ENCODE results near the gene CRYGC.

DNA sequence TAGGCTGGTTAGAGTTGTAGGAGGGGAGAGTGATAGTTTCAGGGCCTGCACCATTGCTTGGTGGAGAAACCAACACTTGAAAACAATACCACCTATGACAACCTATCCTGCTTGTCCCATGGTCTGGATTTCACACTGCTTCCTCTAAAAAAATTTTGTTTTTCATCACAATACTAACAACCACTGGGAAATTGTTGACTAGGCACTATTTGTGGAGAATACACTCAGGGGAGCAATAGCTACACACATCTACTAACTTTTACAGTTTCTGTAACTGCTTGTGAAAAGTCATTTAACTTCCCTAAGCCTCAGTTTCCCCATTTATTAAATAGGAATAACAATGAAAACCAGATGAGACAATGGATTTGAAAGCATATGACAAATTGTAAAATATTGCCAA, 20.5 kb upstream of the CRYGC start:
- TF ChIP-seq, protein P1, sequence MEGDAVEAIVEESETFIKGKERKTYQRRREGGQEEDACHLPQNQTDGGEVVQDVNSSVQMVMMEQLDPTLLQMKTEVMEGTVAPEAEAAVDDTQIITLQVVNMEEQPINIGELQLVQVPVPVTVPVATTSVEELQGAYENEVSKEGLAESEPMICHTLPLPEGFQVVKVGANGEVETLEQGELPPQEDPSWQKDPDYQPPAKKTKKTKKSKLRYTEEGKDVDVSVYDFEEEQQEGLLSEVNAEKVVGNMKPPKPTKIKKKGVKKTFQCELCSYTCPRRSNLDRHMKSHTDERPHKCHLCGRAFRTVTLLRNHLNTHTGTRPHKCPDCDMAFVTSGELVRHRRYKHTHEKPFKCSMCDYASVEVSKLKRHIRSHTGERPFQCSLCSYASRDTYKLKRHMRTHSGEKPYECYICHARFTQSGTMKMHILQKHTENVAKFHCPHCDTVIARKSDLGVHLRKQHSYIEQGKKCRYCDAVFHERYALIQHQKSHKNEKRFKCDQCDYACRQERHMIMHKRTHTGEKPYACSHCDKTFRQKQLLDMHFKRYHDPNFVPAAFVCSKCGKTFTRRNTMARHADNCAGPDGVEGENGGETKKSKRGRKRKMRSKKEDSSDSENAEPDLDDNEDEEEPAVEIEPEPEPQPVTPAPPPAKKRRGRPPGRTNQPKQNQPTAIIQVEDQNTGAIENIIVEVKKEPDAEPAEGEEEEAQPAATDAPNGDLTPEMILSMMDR (conservative IDR thresholded peaks at IDR 0.05 in 1 of 2, IDR thresholded peaks at IDR 0.05 in 1 of 2; ENCODE audit: low read depth in 1 of 2, low read length in 2 of 2): no peak
- TF ChIP-seq EZH2 (IDR thresholded peaks at IDR 0.05; ENCODE audit: low read length, missing control alignments): no peak

All from fibroblast of lung (primary cell).